Heart left ventricle (tissue), 16 donors: ENCODE data around the gene RCC1. TPM values are rescaled to one million over a fixed set of nuclear protein-coding genes. Genes with fewer than 3 reads are reported as not detected.
A peak's percentile ranks its signal among the peaks of the same experiment; 100 is the strongest.
"Not testable (repeated sequence)": the region's sequence is repeated elsewhere in the genome, so short reads cannot be mapped to it uniquely, and the experiment has no call there.

Experiments used
- ATAC-seq, 4 donors: fragments of 200-7000 bp; cut with Tn5 transposase; one replicate each; pipeline ENCODE4 v1.9.1; 2020 to 2022; ENCODE audit warnings: moderate library complexity in 4 of 4, mild to moderate bottlenecking in 3 of 4, moderate number of reproducible peaks in 1 of 4
- DNase-seq, 5 donors: peaks; one replicate each; pipeline ENCODE4 v3.0.0-alpha.2; 2020
- H3K27ac ChIP-seq, 12 donors: fragments of 200-600 bp; sonication (generic) in 4 of 12; one replicate each; pipeline versions ENCODE4 v1.5.0 to v1.8.0; 2016 to 2022; ENCODE audit warnings: mild to moderate bottlenecking in 2 of 12
- H3K27me3 ChIP-seq, 9 donors: fragments of 200-600 bp; sonication (generic) in 2 of 9; one replicate each; pipeline versions ENCODE4 v1.5.1 to v1.8.0; 2016 to 2022; ENCODE audit warnings: mild to moderate bottlenecking in 3 of 9
- H3K36me3 ChIP-seq, 9 donors: fragments of 200-600 bp; sonication (generic) in 2 of 9; one replicate each; pipeline versions ENCODE4 v1.5.0 to v1.8.0; 2018 to 2022; ENCODE audit warnings: mild to moderate bottlenecking in 2 of 9
- H3K4me1 ChIP-seq, 12 donors: fragments of 200-600 bp; sonication (generic) in 4 of 12; one replicate each; pipeline versions ENCODE4 v1.5.0 to v1.8.0; 2016 to 2022; ENCODE audit warnings: mild to moderate bottlenecking in 3 of 12
- H3K4me3 ChIP-seq, 12 donors: fragments of 200-600 bp; sonication (generic) in 4 of 12; one replicate each; pipeline versions ENCODE4 v1.5.0 to v1.8.0; 2017 to 2022; ENCODE audit warnings: mild to moderate bottlenecking in 9 of 12, moderate library complexity in 4 of 12
- H3K9me3 ChIP-seq, 12 donors: fragments of 200-600 bp; sonication (generic) in 4 of 12; one replicate each; pipeline versions ENCODE4 v1.5.0 to v1.8.0; 2016 to 2022; ENCODE audit warnings: mild to moderate bottlenecking in 1 of 12
- POLR2A ChIP-seq, 2 donors: fragments of 450-650 bp; IDR thresholded peaks; one replicate each; pipeline ENCODE4 v1.6.1; 2017; ENCODE audit warnings: antibody characterized with exemption in 2 of 2, mild to moderate bottlenecking in 2 of 2, moderate library complexity in 2 of 2
- WGBS, 4 donors: extraction: QIAGEN DNeasy Blood & Tissue Kit in 2 of 4; methylation state at CpG; one replicate each; pipeline versions ENCODE4 v1.1.5 to v1.1.7; 2013 to 2018; 5-methylcytosine and 5-hydroxymethylcytosine counted together
- intact Hi-C, 10 donors: fragments of 100-400 bp; cut with DNase I; formaldehyde crosslinking; loops; one replicate each; pipeline versions ENCODE4 v1.11.1 to v1.14.2; 2022
- polyA plus RNA-seq, 2 donors: library from polyadenylated mRNA; stranded (reverse); fragments of 200-250 nt; gene quantifications; one replicate each; pipeline ENCODE4 v1.2.3, GENCODE V29; 2013
- total RNA-seq, 9 donors: library from RNA; depleted of rRNA in 2 of 9; stranded (reverse); fragments of >200 nt in 2 of 9; fragmentation: NEBNext Ultra II Directional in 3 of 9; extraction: Animal tissue kit (Norgen Biotek cat#: 25700) in 3 of 9; gene quantifications; one replicate each; pipeline versions ENCODE4 v1.1.0 to v1.2.4, GENCODE V29; 2016 to 2023
- TF ChIP-seq, protein P1 (sequence below), 12 donors: fragments of 200-600 bp; sonication (generic) in 4 of 12; IDR thresholded peaks; one replicate each; pipeline versions ENCODE4 v1.5.0 to v1.8.0; 2018 to 2022; ENCODE audit warnings: antibody characterized with exemption in 12 of 12, mild to moderate bottlenecking in 5 of 12
- donor health status: ischemic (EF 13 %, LVEDD 7.1; RV severe dilation, severe dysfunction).
- donor health status: healthy with polysubstance abuse.
- donor health status: DM: no; HTN: yes; CAD: no.
- donor health status: DM: no; HTN: no; CAD: no.
- donor health status: ischemic (EF 25% LVEDD 6.9; RV normal size, moderate dysfunction).
- donor health status: ischemic (EF 25% LVEDD 5.7; RV mildly dilated, moderate dysfunction).
- donor health status: healthy.
- donor health status: DM: yes; HTN: yes; CAD: no.
- donor health status: ischemic (EF 35%, LVEDD 5.7; RV mildly dilated, moderate dysfunction).
- donor health status: nonischemic (EF 11% LVEDD 7.7; RV severe dilation, severe dysfunction).
- donor health status: DM: yes; HTN: yes; CAD: no.
- donor health status: PGD.
- donor health status: ischemic (EF 29% LVEDD 5.4; RV normal size, mild dysfunction).
- donor health status: nonischemic (EF 23%, LVEDD 6.1; RV moderate dilation, normal function).

RCC1 gene
- total and polyA plus RNA-seq, 11 donors, result 2.4 to 24.1 (median 5.0) TPM

DNA sequence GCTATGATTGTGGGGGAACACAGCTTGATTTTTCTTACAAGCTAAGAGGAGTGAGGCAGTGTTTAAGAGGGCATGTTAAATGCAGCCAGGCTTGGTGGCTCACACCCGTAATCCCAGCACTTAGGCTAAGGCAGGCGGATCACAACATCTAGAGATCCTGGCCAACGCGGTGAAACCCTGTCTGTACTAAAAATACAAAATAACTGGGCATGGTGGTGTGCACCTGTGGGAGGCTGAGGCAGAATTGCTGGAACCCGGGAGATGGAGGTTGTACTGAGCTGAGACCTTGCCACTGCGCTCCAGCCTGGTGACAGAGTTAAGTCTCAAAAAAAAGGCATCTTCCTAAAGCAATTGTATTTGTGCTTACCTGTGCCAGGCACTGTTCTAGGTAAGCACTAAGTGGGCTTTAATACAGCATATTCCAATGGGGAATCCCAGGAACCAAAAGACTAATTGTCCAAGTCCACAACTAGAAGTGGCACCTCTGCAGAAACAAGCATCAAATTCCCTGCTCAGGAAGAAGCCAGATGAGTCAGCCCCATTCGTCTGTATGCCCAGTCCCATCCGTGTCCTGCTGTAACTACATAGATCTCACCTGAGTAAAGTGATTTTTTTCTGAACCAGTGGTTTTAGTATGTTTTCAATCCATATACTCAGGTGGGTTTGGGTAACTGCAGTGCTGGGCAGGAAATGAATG, 4.6 kb downstream of the RCC1 start:
- 71 to 75% (median 73%) methylated on average over 8 of the region's 8 CpGs for WGBS, 4 donors
- peak overlapping the region in 1 of 12 donors; percentile 84 for H3K4me3 ChIP-seq
- TF ChIP-seq, protein P1, sequence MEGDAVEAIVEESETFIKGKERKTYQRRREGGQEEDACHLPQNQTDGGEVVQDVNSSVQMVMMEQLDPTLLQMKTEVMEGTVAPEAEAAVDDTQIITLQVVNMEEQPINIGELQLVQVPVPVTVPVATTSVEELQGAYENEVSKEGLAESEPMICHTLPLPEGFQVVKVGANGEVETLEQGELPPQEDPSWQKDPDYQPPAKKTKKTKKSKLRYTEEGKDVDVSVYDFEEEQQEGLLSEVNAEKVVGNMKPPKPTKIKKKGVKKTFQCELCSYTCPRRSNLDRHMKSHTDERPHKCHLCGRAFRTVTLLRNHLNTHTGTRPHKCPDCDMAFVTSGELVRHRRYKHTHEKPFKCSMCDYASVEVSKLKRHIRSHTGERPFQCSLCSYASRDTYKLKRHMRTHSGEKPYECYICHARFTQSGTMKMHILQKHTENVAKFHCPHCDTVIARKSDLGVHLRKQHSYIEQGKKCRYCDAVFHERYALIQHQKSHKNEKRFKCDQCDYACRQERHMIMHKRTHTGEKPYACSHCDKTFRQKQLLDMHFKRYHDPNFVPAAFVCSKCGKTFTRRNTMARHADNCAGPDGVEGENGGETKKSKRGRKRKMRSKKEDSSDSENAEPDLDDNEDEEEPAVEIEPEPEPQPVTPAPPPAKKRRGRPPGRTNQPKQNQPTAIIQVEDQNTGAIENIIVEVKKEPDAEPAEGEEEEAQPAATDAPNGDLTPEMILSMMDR (IDR thresholded peaks at IDR 0.05), result no peak
- no peak for TF ChIP-seq POLR2A (IDR thresholded peaks at IDR 0.05)
- intact Hi-C loops, result no loop called here
- DNase-seq (no peak), ATAC-seq (no peak)
- no peaks in the 10 kb centered on the region for H3K9me3 ChIP-seq
- peaks cover 6 to 51% (median 33%) of the 10 kb centered on the region in 12 donors for H3K4me1 ChIP-seq
- H3K27me3 ChIP-seq, result no peaks in the 10 kb centered on the region
- peaks cover 0 to 81% (median 65%) of the 10 kb centered on the region in 9 donors for H3K36me3 ChIP-seq
- H3K27ac ChIP-seq, result peak overlapping the region in 1 of 12 donors; percentile 94

DNA sequence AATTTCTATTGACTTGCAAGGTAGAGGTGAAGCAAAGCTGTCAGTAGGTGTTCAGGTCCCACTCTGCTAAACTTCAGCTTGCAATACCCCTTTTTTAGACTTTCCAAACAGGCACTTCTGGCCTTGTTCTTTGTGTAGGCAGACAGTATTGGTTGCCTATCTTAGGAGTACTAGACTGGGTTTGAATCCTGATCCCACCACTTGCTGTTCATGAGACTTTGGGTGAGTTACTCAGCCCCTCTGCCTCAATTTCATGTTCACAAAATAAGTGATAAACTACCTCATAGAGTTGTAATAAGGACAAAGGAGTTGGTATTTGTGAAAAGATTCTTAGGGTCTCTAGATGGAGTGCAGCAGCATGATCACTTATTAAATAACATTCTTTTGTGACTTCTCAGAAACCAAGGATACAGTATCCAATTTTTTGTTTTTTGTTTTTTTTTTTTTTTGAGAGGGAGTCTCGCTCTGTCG, 5.2 kb downstream of the RCC1 start:
- WGBS, 4 donors, result 74 to 96% (median 93%) methylated on average over 2 of the region's 2 CpGs
- intact Hi-C loops, result no loop called here
- DNase-seq, result no peak
- no peak for ATAC-seq
- H3K27me3 ChIP-seq, result no peaks in the 10 kb centered on the region
- peaks cover 6 to 51% (median 33%) of the 10 kb centered on the region in 12 donors for H3K4me1 ChIP-seq
- H3K27ac ChIP-seq, result peak overlapping the region in 1 of 12 donors; percentile 9
- peaks cover 0 to 81% (median 65%) of the 10 kb centered on the region in 9 donors for H3K36me3 ChIP-seq
- no peaks in the 10 kb centered on the region for H3K9me3 ChIP-seq
- TF ChIP-seq POLR2A (IDR thresholded peaks at IDR 0.05), result no peak
- TF ChIP-seq, protein P1 (IDR thresholded peaks at IDR 0.05), result no peak
- H3K4me3 ChIP-seq, result peak overlapping the region in 1 of 12 donors; percentile 84

DNA sequence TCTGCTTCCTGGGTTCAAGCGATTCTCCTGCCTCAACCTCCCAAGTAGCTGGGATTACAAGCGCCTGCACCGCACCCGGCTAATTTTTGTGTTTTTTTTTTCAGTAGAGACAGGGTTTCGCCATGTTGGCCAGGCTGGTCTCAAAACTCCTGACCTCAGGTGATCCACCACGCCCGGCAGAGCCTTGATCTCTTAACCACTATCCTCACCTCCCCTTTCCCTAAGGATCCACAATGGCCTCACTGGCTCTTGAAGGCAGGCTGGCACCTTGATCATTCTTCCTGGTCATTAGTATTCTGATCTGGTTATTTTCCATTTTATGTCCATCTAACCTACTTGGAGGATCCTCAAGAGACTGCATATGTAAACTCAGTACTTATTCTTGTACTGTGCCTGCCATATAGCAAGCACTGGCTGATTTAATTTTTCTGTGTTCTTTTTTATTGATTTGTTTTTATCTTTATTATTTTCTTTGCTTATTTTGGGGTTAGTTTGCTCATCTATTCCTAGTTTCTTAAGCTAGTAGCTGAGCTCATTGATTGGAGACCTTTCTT, 6.3 kb downstream of the RCC1 start:
- DNase-seq (no peak), ATAC-seq (no peak)
- no peaks in the 10 kb centered on the region for H3K27me3 ChIP-seq
- H3K9me3 ChIP-seq, result no peaks in the 10 kb centered on the region
- WGBS, 4 donors, result 91 to 96% (median 93%) methylated on average over 7 of the region's 7 CpGs
- no peak overlapping the region for H3K27ac ChIP-seq
- intact Hi-C loops, result no loop called here
- peaks cover 0 to 81% (median 65%) of the 10 kb centered on the region in 9 donors for H3K36me3 ChIP-seq
- no peak for TF ChIP-seq POLR2A (IDR thresholded peaks at IDR 0.05)
- H3K4me3 ChIP-seq, result no peak overlapping the region
- peaks cover 6 to 51% (median 28%) of the 10 kb centered on the region in 12 donors for H3K4me1 ChIP-seq

DNA sequence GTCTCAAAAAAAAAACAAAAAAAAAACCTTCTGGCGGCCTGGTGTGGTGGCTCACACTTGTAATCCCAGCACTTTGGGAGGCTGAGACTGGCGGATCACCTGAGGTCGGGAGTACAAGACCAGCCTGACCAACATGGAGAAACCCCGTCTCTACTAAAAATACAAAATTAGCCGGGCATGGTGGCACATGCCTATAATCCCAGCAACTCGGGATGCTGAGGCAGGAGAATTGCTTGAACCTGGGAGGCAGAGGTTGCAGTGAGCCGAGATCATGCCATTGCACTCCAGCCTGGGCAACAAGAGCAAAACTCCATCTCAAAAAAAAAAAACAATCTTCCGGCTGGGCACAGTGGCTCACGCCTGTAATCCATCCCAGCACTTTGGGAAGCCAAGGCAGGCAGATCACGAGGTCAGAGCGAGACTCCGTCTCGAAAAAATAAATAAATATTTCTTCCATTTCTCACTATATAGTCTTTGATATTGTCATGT, 8.6 kb downstream of the RCC1 start:
- peaks cover 6 to 47% (median 17%) of the 10 kb centered on the region in 12 donors for H3K4me1 ChIP-seq
- WGBS, 4 donors, result 95 to 97% (median 95%) methylated on average over 13 of the region's 13 CpGs
- intact Hi-C loops, H3K9me3 ChIP-seq, H3K27me3 ChIP-seq, DNase-seq, ATAC-seq, H3K27ac ChIP-seq, H3K4me3 ChIP-seq: not testable (repeated sequence)
- peaks cover 0 to 59% (median 47%) of the 10 kb centered on the region in 9 donors for H3K36me3 ChIP-seq

DNA sequence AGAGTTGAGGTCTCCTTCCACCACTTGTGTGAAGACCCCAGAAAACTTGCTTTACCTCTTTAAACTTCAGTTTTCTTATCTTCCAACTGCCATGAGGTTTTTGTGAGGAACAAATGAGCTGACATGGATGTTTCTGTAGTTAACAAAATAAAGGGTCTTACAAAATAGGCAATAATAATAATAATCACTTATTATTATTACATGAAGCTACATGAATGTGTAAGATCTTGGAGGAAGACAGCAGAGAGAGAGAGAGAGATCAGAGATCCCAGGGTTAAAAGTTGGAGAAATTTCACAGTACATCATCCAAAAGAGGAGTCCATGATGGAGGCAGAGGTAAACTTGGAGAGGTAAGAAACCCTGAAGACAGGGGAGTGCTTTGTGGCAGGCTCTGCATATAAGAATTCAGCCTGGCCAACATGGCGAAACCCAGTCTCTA, 10.7 kb downstream of the RCC1 start:
- H3K27ac ChIP-seq, result no peak overlapping the region

More for the DNA sequence above, 10.7 kb downstream of the RCC1 start:
- ATAC-seq (no peak), DNase-seq (no peak)
- TF ChIP-seq, protein P1 (IDR thresholded peaks at IDR 0.05), result no peak
- no peak for TF ChIP-seq POLR2A (IDR thresholded peaks at IDR 0.05)
- Histone ChIP-seq H3K4me1 (peaks cover 4 to 28% (median 11%) of the 10 kb centered on the region in 12 donors), H3K9me3 (no peaks in the 10 kb centered on the region), H3K4me3 (no peak overlapping the region), H3K36me3 (peaks cover 0 to 39% (median 27%) of the 10 kb centered on the region in 9 donors), H3K27me3 (no peaks in the 10 kb centered on the region)
- 89 to 100% (median 94%) methylated on average over 1 of the region's 1 CpG for WGBS, 4 donors
- intact Hi-C loops, result loop anchor here in 8 of 10 donors (2.0 to 5.0 kb wide), 5 partner anchors 36 to 361 kb away; partner anchors contain the start of gene TRNAU1AP (in 3 of the 8)
